Breast epithelium (tissue), 4 donors: Measurements from ENCODE around the gene NLRP9. TPM values are rescaled to one million over a fixed set of nuclear protein-coding genes. Genes with fewer than 3 reads are reported as not detected.

Experiments
- DNase-seq, 2 donors: peaks; one replicate each; pipeline ENCODE4 v3.0.0-alpha.2; 2019; ENCODE audit warnings: low spot score in 2 of 2
- H3K27ac ChIP-seq, 2 donors: fragments of 200-600 bp; sonication (generic) in 1 of 2; one replicate each; pipeline ENCODE4 v1.5.1; 2016 to 2019; ENCODE audit warnings: mild to moderate bottlenecking in 1 of 2
- H3K27me3 ChIP-seq, 2 donors: fragments of 200-600 bp; sonication (generic) in 1 of 2; one replicate each; pipeline versions ENCODE4 v1.5.1 to v1.6.0; 2017 to 2019; ENCODE audit warnings: control low read depth in 1 of 2, mild to moderate bottlenecking in 1 of 2
- H3K36me3 ChIP-seq: fragments of 200-600 bp; one replicate; pipeline ENCODE4 v1.5.1; 2019
- H3K4me1 ChIP-seq, 2 donors: fragments of 200-600 bp; sonication (generic); one replicate each; pipeline ENCODE4 v1.5.1; 2016 to 2019; ENCODE audit warnings: control low read depth in 1 of 2
- H3K4me3 ChIP-seq, 3 donors: fragments of 200-600 bp; sonication (generic); 1 replicate in 2 of 3; 2 replicates in 1 of 3; pipeline ENCODE4 v1.5.1; 2016 to 2019; ENCODE audit warnings: mild to moderate bottlenecking in 3 of 3, moderate library complexity in 2 of 3
- H3K9me3 ChIP-seq, 2 donors: fragments of 200-600 bp; sonication (generic) in 1 of 2; one replicate each; pipeline ENCODE4 v1.5.1; 2016 to 2019; ENCODE audit warnings: control low read depth in 1 of 2
- CTCF ChIP-seq, 3 donors: fragments of 450-650 bp; IDR thresholded peaks; one replicate each; pipeline ENCODE4 v1.5.1; 2016 to 2017; ENCODE audit warnings: antibody characterized with exemption in 3 of 3, mild to moderate bottlenecking in 3 of 3, moderate library complexity in 3 of 3
- POLR2A ChIP-seq: fragments of 450-650 bp; IDR thresholded peaks from one replicate; pipeline ENCODE4 v1.6.1; 2016; ENCODE audit warnings: antibody characterized with exemption, mild to moderate bottlenecking, moderate library complexity
- POLR2AphosphoS5 ChIP-seq, 3 donors: sonication (generic); formaldehyde crosslinking; IDR thresholded peaks; one replicate each; pipeline ENCODE4 v1.6.1; 2017; ENCODE audit warnings: antibody characterized with exemption in 3 of 3
- intact Hi-C: fragments of 100-400 bp; cut with DNase I; formaldehyde crosslinking; loops from one replicate; pipeline ENCODE4 v1.15.1; 2023; ENCODE audit warnings: low total_unique reads
- total RNA-seq, 3 donors: library from RNA; depleted of rRNA; stranded (reverse); fragments of >200 nt; gene quantifications; one replicate each; pipeline ENCODE4 v1.1.0, GENCODE V29; 2016

NLRP9 gene
- total RNA-seq, 3 donors from 2014 or later = not detected

- no peak for DNase-seq
- H3K36me3 ChIP-seq = no peaks in the 10 kb centered on the region
- no peak overlapping the region for H3K4me3 ChIP-seq
- H3K27ac ChIP-seq = no peak overlapping the region
- no peaks in the 10 kb centered on the region for H3K4me1 ChIP-seq
- no peaks in the 10 kb centered on the region for H3K9me3 ChIP-seq
- intact Hi-C loops = no loop called here
- no peaks in the 10 kb centered on the region for H3K27me3 ChIP-seq
- no peak for TF ChIP-seq CTCF (IDR thresholded peaks at IDR 0.05)
- TF ChIP-seq POLR2AphosphoS5 (IDR thresholded peaks at IDR 0.05) = no peak
- TF ChIP-seq POLR2A = no peak
Measured at GRCh38 chr19:55697069-55697440, 41.1 kb downstream of the NLRP9 start.

GRCh38 chr19:55696301-55697068 is 41.7 kb downstream of the NLRP9 start:
- intact Hi-C loops = no loop called here
- H3K27me3 ChIP-seq = no peaks in the 10 kb centered on the region
- no peak overlapping the region for H3K4me3 ChIP-seq
- no peaks in the 10 kb centered on the region for H3K9me3 ChIP-seq
- TF ChIP-seq CTCF (IDR thresholded peaks at IDR 0.05) (no peak), POLR2AphosphoS5 (IDR thresholded peaks at IDR 0.05) (no peak), POLR2A (no peak)
- no peak overlapping the region for H3K27ac ChIP-seq
- H3K4me1 ChIP-seq = no peaks in the 10 kb centered on the region
- H3K36me3 ChIP-seq = no peaks in the 10 kb centered on the region
- DNase-seq = no peak

GRCh38 chr19:55695511-55696290 is 42.5 kb downstream of the NLRP9 start:
- intact Hi-C loops = no loop called here
- Histone ChIP-seq H3K4me1 (no peaks in the 10 kb centered on the region), H3K36me3 (no peaks in the 10 kb centered on the region), H3K4me3 (no peak overlapping the region), H3K27me3 (no peaks in the 10 kb centered on the region), H3K9me3 (no peaks in the 10 kb centered on the region), H3K27ac (no peak overlapping the region)
- TF ChIP-seq POLR2AphosphoS5 (IDR thresholded peaks at IDR 0.05) (no peak), POLR2A (no peak), CTCF (IDR thresholded peaks at IDR 0.05) (no peak)
- peak in 1 of 2 donors; percentile 45 for DNase-seq

GRCh38 chr19:55694656-55695491 is 43.3 kb downstream of the NLRP9 start:
- Histone ChIP-seq H3K36me3 (peaks cover 4% of the 10 kb centered on the region), H3K27me3 (no peaks in the 10 kb centered on the region), H3K4me3 (no peak overlapping the region), H3K9me3 (no peaks in the 10 kb centered on the region), H3K27ac (no peak overlapping the region), H3K4me1 (no peaks in the 10 kb centered on the region)
- peak in 1 of 2 donors; percentile 49 for DNase-seq
- TF ChIP-seq POLR2AphosphoS5 (IDR thresholded peaks at IDR 0.05) (no peak), CTCF (IDR thresholded peaks at IDR 0.05) (no peak), POLR2A (no peak)
- intact Hi-C loops = no loop called here
